Mesenteric fat pad (tissue), 1 donor: ENCODE measurements around the gene GZMH. TPM values are rescaled to one million over a fixed set of nuclear protein-coding genes. Genes with fewer than 3 reads are reported as not detected.
"Not testable (repeated sequence)": the region's sequence is repeated elsewhere in the genome, so short reads cannot be mapped to it uniquely, and the experiment has no call there.

Experiments used
- DNase-seq: peaks from one replicate; pipeline ENCODE4 v3.0.0-alpha.2; 2020; ENCODE audit warnings: low spot score
- long read RNA-seq: library from polyadenylated mRNA; unstranded; transcript quantifications from one replicate; pipeline ENCODE4 v2.0.0, GENCODE V29; 2020
- total RNA-seq: library from RNA; stranded (reverse); fragmentation: NEBNext Ultra II Directional; extraction: Animal tissue kit (Norgen Biotek cat#: 25700); gene quantifications from one replicate; pipeline ENCODE4 v1.2.1, GENCODE V29; 2021
- donor health status: DM: yes; HTN: yes; CAD: no.

Gene GZMH, protein sequence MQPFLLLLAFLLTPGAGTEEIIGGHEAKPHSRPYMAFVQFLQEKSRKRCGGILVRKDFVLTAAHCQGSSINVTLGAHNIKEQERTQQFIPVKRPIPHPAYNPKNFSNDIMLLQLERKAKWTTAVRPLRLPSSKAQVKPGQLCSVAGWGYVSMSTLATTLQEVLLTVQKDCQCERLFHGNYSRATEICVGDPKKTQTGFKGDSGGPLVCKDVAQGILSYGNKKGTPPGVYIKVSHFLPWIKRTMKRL
- total RNA-seq = not detected
- long read RNA-seq, partial matches to known transcripts = 0 of 1 reads
- long read RNA-seq, other reads (novel, unspliced or antisense) = 0 of 1 reads

DNA sequence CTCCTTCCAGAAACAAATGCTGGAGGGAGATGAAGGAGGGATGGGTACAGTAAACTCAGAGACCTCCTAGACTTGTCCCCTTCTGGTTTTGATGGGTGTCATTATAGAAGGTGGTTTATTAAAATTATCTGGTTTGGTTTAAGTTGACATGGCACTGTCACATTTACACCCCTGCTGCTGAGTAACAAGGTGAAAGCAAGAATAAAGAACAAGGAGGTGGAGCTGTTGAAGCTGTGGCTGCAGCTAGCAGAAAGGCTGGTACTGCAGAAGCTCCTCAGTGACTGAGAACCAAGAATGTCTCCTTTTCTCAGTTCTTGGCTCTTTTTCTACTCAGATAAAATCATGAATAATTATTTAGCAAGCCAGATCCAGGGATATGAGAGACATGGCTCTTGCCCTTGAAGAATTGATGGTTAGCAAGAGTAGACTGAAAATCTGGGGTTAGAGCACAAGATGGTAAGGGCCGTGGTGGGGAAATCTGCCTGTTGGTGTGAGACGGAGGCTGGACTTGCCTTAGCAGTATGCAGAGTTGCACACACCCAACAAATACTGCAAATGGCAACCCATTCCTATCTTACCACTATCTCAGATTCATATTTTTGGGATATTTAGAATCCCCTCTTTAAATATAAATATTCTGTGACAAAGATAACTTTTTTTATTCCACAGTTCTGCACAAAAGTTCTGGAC is at the start of gene GZMH:
TSS of gene GZMH (minus strand) at position 31 of the 690 bp plus-strand sequence. CDS start 72 bp downstream, outside the sequence.
- no peak for DNase-seq

DNA sequence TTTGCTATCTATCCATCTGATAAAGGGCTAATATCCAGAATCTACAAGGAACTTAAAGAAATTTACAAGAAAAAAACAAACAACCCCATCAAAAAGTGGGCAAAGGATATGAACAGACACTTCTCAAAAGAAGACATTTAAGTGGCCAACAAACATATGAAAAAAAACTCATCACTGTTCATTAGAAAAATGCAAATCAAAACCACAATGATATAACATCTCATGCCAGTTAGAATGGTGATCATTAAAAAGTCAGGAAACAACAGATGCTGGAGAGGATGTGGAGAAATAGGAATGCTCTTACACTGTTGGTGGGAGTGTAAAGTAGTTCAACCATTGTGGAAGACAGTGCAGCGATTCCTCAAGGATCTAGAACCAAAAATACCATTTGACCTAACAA is 38.9 kb upstream of the GZMH start:
- DNase-seq = not testable (repeated sequence)

DNA sequence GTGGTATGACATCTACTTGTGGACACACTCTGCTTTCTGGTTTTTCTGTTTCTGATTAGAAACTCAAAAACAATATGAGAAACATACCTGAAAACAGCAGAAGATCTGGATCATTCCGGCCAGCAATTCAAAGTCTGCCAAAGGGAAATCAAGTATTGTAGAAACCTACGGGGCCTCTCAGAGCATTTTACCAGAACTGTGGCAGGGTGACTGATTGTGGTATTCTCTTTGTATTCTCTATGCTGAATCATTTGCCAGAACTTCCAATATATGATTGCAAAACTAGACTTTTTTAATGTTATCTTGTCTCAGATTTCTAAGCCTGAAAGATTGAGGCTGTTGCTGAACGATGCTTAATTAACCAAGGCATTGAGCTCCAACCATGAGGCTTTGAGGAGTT is 30.4 kb upstream of the GZMH start:
- DNase-seq = no peak

DNA sequence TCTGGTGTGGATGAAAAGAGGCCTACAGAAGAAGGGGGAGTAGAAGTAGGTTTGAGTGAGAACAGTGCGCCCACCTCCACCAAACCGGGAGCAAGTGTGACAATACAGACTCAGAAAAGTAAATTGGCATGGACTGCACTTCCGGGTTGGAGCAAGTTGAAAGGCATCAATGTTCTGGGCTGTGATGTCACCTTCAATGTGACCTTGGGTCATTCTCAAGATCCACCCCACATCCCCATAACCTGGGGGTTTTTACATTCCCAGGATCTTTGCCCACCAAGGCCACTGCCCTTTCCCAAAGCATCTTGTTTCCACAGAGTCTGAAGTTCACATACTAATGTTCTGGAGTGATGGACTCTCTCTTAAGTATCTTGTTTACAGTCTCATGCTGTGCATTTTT is 29.8 kb upstream of the GZMH start:
- no peak for DNase-seq

DNA sequence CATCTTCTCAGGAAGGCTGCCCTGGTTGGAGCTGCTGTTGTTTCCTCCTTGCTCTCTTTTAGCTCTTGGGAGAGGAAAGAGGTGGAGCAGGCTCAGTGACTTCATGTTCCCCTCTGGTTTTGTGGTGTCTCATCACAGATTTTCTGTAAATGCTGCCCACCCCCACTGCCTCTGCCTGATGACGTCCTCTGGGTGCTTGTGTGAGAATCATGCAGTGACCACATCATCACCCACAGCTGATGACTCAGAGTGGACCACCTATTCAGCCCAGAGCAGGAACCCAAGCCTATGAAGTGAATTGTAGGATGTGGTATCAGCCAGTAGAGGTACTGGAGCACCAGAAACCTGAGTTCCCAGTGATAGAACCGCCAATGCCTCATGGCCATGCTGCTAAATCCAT is 24.7 kb upstream of the GZMH start, which contains the start of gene GZMB:
TSS of gene GZMB (minus strand) at position 33 of the 400 bp plus-strand sequence. CDS start at position 3, 30 bp downstream.
- DNase-seq = no peak

DNA sequence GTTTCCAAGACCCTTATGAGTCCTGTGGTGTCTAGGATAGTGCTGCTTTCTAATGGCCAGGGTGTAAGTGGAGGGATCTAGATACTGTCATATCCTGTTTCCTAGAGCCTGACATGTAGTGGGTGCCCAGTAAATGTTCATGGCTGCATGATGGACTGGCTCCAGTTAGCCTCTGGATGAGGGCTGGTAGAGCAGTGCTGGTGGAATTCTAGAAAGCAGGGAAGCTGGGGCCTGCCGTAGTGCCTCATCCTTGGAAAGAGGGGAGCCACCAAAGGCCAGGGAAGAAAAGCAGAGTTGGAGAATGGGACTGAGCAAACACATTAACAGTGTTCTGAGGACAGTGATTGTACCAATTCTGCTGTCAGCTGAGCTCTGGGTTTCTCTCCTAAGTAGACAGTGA is 23.9 kb upstream of the GZMH start:
- no peak for DNase-seq

DNA sequence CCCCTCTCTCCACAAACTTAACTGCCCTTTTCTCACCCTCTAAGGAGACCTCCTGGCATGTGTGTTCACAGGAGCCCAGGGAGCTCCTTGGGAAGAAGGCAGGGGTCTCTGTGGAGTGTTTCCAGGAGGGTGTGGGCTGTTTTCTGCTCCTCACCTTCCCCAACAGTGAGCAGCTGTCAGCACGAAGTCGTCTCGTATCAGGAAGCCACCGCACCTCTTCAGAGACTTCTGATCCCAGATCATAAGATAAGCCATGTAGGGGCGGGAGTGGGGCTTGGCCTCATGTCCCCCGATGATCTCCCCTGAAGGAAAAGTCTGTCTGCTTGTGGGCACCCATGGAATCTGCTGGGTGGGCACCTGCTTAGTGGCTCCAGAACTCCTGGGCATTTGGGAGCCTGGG is 23.3 kb upstream of the GZMH start:
- DNase-seq = no peak

DNA sequence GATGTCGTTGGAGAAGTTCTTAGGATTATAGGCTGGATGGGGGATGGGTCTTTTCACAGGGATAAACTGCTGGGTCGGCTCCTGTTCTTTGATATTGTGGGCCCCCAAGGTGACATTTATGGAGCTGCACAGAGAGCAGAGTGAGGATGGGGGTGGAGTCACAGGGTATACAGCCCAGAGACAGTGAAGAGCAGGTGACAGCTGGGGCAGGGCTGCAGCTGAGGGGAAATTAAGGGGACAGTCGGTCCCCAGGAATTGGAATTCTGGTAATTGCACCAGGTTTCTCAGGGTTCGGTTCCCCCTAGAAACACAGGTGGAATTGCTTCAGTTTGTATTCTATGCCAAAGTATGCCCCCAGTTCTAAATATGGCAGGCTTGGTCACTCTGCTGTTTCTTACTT is 22.9 kb upstream of the GZMH start:
- DNase-seq = no peak

DNA sequence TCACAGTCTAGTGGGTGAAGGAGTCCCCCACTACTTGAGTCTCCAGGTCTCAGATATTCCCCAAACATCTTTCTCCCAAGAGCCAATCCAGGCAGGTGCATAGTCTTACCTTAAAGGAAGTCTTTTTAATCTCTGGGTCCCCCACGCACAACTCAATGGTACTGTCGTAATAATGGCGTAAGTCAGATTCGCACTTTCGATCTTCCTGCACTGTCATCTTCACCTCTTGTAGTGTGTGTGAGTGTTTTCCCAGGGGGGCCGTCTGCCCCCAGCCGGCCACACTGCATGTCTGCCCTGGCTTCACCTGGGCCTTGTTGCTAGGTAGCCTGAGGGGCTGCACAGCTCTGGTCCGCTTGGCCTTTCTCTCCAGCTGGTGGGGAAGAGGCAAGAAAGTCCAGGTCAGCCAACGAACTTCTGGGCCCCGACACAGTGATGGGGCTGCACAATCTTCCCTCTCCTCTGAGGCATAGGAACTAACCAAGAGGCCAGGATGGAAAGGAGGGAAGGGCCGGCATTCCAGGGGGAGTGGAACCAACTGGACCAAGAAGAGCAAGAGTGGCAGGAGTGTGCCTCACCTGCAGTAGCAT is 22.4 kb upstream of the GZMH start:
- no peak for DNase-seq

DNA sequence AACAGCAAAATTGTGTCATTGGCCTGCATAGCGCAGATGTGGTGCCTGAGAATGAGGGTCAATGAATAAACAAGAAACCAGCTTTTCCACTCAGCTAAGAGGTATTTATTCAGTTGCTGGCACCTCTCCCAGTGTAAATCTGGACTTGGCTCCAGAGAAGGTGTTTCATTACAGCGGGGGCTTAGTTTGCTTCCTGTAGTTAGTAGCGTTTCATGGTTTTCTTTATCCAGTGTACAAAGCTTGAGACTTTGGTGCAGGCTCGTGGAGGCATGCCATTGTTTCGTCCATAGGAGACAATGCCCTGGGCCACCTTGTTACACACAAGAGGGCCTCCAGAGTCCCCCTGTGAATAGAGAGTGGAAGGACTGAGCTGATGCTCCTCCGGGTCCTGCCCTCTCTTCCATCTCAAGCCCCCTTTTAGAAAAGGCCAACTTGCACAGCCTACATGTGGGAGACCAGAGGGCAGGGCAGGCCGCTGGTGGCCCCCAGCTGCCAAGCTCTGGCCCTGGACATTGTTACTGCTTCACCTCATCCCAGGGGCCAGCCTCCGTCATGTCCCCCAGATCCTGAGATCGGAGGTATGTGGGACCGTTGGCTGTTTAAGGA is 21.5 kb upstream of the GZMH start:
- DNase-seq = no peak

DNA sequence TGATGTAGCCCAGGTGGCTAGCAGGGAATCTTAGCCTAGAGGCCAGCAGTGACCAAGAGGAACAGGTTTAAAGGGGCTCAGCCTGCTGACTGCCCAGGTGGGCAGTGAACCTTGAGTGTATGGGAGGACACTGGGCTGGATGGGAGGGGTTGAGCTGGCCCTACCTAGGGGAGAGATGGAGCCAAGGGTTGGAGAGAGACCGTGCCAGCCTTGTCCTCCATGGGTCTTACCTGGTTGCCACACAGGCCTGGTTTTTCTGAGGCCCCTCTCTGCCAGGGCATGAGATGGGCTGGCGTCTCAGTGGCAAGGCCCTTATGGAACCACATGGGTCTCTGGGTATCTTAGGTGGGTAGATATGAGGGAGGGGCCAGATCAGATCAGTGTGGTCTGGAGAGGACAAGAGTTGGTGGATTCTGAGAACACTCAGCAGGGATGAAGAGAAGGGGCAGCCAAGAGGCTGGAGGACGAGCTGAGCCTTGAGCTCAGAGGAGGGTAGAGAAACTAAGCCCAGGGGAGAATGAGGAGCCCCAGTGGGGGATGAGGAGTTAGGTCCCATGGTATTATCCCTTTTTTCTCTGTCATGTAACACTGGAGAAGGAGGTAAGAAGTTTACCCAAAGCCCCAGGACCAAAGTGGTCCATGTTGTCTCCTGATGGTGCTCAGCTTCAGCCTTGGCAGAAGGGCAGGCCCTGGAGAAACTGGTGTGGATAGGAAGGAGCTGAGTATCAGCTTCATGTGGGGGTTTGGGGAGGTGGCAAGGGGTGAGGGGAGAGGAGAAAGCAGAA is 20.8 kb upstream of the GZMH start:
- no peak for DNase-seq

DNA sequence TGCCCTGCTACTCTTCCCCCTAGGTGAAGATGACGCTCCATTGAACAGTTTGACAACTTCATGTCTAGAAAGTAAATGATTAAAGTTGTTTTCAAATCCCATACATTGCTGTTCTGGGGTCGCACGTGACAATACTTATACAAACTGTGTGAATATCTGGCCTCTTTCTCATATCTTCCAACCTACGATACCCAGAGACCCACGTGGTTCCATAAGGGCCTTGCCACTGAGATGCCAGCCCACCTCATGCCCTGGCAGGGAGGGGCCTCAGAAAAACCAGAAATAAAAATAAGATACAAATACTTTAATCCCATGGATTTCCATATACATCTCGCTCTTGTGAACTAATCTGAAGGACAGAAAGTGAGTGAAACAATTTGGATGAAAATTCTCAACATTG is 20.0 kb upstream of the GZMH start:
- no peak for DNase-seq

DNA sequence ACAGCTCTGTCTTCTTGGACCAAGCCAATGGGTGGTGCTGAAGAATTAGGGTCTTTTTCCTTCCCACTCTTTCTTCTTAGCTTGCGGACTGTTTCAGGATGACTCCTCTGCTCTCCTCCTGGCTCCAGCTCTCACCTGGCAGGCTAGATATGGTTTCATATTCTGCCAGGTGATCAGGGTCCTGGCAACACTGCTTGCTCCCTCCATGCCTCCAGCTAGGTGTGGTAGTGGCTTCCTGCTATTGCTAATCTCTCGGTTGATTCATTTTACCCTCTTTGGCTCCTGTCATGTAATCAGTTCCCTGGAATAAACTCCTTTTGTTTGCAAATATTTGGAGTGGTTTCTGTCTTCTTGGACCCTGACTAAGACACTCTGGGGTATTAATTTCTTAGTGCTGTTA is 4.3 kb upstream of the GZMH start:
- no peak for DNase-seq

DNA sequence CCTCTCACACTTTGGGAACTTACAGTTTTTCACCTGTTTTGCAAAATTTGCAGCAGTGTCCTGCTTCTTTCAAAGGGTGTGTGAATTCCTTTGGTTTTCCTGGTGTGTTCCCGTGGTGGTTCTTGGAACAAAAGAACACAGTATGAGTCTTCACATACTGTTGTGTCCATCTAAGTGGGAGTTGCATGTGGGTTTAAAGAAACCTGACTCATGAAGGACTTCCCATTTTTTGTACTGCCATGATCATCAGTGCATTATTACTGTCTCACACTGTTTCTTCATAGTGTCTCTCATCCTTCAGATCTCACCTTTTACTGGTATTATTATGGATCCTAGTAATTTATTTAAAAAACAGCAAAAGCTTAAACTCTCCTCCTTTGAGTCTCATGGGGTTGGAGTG is 3.8 kb upstream of the GZMH start:
- DNase-seq = no peak

DNA sequence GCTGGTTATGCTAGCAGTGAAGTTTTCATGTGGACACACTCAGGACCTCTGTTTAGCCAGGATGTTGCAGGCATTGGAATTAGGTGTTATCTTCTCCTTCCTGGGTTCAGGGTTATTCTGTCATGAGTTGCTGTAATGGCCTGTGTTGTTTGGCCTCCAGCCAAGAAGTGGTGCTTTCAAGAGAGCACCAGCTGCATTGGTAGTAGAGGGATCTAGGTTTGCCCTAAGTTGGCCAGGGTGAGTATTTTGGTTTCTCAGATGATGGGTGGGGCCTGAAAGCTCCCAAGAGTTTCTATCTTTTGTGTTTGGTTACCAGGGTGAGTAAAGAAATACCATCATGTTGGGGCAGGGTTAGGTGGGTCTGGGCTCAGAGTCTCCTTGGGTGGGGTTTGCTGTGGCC is 2.7 kb upstream of the GZMH start:
- DNase-seq = no peak

DNA sequence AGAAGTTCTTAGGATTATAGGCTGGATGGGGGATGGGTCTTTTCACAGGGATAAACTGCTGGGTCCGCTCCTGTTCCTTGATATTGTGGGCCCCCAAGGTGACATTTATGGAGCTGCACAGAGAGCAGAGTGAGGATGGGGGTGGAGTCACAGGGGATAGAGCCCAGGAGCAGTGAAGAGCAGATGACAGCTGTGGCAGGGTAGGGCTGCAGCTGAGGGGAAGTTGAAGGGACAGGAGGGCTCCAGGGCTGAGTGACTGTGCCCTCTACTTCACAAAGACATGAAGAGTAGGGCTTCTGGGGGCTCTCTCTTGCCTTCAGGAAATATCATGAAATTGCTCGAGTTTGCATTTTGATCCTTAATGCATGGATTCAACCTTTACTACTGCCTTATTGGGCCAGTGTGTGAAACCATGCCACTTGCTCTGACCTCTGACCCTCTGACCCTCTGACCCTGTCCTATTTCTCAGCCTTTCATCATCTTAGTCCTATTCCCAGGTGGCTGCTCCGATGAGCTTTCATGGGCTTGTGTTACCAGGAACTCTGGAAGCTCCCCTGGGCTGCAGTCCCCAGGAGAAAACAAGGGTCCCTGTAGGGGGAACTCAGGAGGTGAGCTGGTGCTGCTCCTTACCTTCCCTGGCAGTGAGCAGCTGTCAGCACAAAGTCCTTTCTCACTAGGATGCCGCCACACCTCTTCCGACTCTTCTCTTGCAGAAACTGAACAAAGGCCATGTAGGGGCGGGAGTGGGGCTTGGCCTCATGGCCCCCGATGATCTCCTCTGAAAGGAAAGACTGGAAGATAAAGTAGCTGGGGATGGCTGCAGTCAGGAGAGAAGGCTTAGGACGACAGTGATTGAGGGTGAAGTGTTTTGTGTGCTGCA is 1.6 kb downstream of the GZMH start:
- no peak for DNase-seq

DNA sequence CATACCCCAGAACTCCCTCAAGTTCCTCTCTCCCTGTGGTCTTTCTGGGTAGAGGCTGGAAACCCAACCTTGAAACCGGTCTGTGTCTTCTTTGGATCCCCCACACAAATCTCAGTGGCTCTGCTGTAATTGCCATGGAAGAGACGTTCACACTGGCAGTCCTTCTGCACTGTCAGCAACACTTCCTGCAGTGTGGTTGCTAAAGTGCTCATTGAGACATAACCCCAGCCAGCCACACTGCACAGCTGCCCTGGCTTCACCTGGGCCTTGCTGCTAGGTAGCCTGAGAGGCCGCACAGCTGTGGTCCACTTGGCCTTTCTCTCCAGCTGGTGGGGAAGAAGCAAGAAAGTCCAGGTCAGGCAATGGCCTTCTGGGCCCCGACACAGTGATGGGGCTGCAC is 2.4 kb downstream of the GZMH start:
- DNase-seq = no peak

DNA sequence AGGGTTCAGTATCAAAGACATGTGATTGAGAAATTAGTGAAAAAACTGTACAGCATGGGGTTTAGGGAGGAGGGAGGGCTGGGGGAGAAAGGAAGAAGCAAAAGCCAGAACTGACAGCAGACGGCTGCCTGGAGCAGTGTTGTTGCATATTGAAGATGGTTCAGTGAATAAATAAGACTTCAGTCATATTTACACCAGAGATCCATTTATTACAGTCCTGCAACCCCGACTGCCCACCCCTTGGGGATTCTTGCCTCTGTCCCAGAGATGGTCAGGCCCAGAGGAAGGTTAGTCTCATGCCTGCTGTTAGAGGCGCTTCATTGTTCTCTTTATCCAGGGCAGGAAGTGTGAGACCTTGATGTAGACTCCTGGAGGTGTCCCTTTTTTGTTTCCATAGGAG is 3.2 kb downstream of the GZMH start:
- DNase-seq = no peak

DNA sequence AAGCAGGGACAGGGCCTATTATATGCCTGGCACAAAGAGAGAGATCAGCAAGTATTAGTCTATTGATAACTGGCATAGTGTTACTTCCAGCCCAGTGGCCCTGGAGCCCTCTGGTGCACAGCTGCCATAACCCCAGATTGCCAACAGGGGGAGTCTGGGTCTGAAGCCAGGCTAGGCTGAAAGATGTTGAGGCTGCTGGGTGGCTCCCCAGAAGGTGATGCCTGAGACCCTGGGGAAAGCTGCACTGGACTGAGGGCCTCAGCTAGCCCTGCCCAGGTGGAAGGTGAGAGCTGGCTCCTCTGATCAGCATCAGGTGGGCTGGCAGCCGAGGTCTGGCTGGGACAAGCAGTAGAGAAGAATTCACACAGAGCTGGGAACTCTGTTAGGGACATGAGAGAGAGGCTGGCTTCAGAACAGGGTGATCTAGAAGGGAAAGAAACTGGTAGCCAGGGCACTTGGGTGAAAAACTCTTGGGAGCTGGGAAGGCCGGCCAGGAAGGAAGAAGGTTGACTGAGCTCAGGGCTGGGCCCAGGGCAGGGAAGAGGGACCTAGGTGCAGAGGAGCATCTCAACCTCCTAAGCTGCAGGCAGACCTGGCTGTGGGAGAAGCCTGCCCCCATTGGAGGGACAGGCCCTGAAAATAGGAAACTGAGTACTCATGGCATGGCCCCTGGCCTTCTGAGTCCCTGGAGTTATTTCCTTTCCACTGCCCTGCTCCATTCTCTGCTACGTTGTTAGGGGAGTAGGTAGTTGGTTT is 3.9 kb downstream of the GZMH start:
- DNase-seq = no peak

DNA sequence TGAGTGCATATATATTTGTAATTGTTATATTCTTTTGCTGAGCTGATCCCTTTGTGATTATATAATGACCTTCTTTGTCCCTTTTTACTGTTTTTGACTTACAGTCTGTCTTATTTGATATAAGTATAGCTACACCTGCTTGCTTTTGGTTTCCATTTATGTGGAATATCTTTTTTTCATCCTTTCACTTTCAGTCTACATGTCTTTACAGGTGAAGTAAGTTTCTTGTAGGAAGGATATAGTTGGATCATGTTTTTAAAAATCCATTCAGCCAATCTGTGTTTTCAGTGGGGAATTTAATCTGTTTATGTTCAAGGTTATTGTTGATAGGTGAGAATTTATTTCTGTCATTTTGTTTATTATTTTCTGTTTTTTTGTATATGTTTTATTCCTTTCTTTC is 12.1 kb downstream of the GZMH start:
- no peak for DNase-seq
